ENCODE data around the gene TPP1.

DNA sequence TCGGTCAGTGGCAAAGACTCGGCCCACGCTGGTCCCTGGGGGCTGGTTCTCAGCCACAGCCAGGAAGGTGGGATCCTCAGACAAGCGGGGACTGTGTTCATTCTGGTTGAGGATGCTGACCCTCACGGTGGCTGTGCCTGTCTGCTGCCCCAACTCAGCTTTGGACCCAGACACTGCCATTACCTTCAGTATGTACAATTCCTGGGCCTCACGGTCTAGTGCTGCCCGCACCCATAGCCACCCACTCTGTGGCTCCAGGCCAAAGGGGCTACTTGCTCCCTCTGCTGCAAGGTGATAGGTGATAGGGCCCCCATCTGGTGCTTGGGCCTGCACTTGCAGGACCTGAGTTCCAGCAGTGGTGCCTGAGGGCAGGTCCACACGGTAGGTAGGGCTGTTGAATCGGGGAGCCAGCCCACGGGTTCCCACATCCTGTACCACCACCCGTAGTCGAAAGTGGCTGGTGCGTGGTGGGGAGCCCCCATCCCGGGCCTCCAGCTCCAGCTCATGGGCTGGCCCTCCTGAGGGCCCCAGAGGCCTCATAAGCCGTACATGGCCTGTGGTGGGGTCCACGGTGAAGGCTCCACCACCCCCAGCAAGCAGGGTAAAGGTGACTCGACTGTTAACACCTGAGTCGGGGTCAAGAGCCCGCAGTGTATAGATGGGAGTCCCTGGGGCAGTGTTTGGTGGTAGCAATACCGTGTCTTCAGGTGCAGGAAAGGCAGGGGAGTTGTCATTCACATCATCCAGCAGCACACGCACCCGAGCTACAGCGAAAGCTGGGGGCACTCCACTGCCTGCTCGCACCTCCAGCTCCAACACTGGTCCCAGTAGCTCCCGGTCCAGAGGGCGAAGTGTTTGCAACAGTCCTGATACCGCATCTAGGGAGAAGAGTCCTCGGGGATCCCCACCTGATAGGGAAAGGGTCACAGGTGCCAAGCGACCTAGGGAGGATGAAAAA, 13.2 kb upstream of the TPP1 start:
- no peak for TF ChIP-seq POLR2A (IDR thresholded peaks at IDR 0.05)
- TF ChIP-seq, protein P1, sequence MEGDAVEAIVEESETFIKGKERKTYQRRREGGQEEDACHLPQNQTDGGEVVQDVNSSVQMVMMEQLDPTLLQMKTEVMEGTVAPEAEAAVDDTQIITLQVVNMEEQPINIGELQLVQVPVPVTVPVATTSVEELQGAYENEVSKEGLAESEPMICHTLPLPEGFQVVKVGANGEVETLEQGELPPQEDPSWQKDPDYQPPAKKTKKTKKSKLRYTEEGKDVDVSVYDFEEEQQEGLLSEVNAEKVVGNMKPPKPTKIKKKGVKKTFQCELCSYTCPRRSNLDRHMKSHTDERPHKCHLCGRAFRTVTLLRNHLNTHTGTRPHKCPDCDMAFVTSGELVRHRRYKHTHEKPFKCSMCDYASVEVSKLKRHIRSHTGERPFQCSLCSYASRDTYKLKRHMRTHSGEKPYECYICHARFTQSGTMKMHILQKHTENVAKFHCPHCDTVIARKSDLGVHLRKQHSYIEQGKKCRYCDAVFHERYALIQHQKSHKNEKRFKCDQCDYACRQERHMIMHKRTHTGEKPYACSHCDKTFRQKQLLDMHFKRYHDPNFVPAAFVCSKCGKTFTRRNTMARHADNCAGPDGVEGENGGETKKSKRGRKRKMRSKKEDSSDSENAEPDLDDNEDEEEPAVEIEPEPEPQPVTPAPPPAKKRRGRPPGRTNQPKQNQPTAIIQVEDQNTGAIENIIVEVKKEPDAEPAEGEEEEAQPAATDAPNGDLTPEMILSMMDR (IDR thresholded peaks at IDR 0.05): no peak
